Gastrocnemius medialis (tissue), 4 donors: ENCODE measurements around the gene DNAJC8. TPM values are rescaled to one million over a fixed set of nuclear protein-coding genes. Genes with fewer than 3 reads are reported as not detected.

Source experiments
- ATAC-seq, 2 donors: fragments of 150-250 bp; one replicate each; pipeline ENCODE4 v1.9.1; 2016
- DNase-seq, 2 donors: peaks; one replicate each; pipeline ENCODE4 v3.0.0-alpha.2; 2019
- H3K27ac ChIP-seq, 4 donors: fragments of 200-600 bp; sonication (generic); 1 replicate in 1 of 4; 2 replicates in 3 of 4; pipeline ENCODE4 v1.5.1; 2016 to 2018; ENCODE audit warnings: mild to moderate bottlenecking in 2 of 4, moderate library complexity in 1 of 4
- H3K27me3 ChIP-seq, 3 donors: fragments of 200-600 bp; sonication (generic) in 2 of 3; 1 replicate in 1 of 3; 2 replicates in 2 of 3; pipeline versions ENCODE4 v1.5.1 to v1.6.0; 2016 to 2019; ENCODE audit warnings: mild to moderate bottlenecking in 1 of 3, moderate library complexity in 1 of 3
- H3K36me3 ChIP-seq, 2 donors: fragments of 200-600 bp; sonication (generic) in 1 of 2; one replicate each; pipeline ENCODE4 v1.5.1; 2017 to 2018
- H3K4me1 ChIP-seq, 2 donors: fragments of 200-600 bp; sonication (generic) in 1 of 2; one replicate each; pipeline ENCODE4 v1.5.1; 2016 to 2017; ENCODE audit warnings: mild to moderate bottlenecking in 2 of 2
- H3K4me3 ChIP-seq, 4 donors: fragments of 200-600 bp; sonication (generic) in 3 of 4; 1 replicate in 1 of 4; 2 replicates in 3 of 4; pipeline ENCODE4 v1.5.1; 2016 to 2019; ENCODE audit warnings: mild to moderate bottlenecking in 2 of 4
- H3K9me3 ChIP-seq, 3 donors: fragments of 200-600 bp; sonication (generic) in 2 of 3; 1 replicate in 1 of 3; 2 replicates in 2 of 3; pipeline ENCODE4 v1.5.1; 2016 to 2019
- CTCF ChIP-seq, 5 experiments: fragments of 450-650 bp in 3 of 5; fragments of 200-600 bp in 2 of 5; sonication (generic) in 2 of 5; IDR thresholded peaks in 4 of 5; conservative IDR thresholded peaks in 1 of 5; 1 replicate in 4 of 5; 2 replicates in 1 of 5; pipeline ENCODE4 v1.5.1; 2016 to 2019; ENCODE audit warnings: antibody characterized with exemption in 5 of 5, mild to moderate bottlenecking in 3 of 5, moderate library complexity in 3 of 5
- POLR2A ChIP-seq, 2 donors: fragments of 450-650 bp; IDR thresholded peaks; one replicate each; pipeline ENCODE4 v1.6.1; 2017; ENCODE audit warnings: antibody characterized with exemption in 2 of 2, mild to moderate bottlenecking in 2 of 2, moderate library complexity in 2 of 2
- in situ Hi-C, 4 donors: fragments of 200-750 bp; cut with MboI; loops; one replicate each; pipeline versions ENCODE4 v1.15.0 to v1.8.0; 2017; ENCODE audit warnings: low sequenced_read_pairs in 4 of 4
- intact Hi-C: fragments of 100-400 bp; cut with DNase I; formaldehyde crosslinking; loops from one replicate; pipeline ENCODE4 v1.15.1; 2023; ENCODE audit warnings: low total_unique reads
- total RNA-seq, 4 donors: library from RNA; depleted of rRNA; stranded (reverse); fragments of >200 nt; gene quantifications; one replicate each; pipeline versions ENCODE4 v1.1.0 to v1.2.3, GENCODE V29; 2016

The DNAJC8 gene
- total RNA-seq, 4 donors from 2014 or later = 37.6 to 56.1 (median 51.2) TPM

DNA sequence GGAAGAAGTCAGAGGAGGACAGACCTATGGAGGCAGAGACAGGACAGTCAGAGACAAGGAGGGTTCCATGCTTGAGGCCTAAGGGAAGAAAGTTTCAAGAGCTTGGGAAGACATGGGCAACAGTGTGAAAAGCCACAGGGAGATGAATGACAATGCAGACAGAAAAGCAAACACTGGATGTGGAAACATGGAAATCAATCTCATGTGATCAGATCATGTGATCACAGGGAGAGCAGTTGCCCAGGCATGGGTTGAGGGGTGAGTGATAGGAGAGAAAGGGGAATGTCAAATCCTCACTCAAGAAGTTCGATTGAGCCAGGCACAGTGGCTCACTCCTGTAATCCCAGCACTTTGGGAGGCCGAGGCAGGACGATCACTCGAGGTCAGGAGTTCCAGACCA, 73.6 kb downstream of the DNAJC8 start:
- Histone ChIP-seq H3K27me3 (no peaks in the 10 kb centered on the region), H3K9me3 (no peaks in the 10 kb centered on the region), H3K4me3 (no peak overlapping the region), H3K27ac (no peak overlapping the region), H3K36me3 (no peaks in the 10 kb centered on the region), H3K4me1 (no peaks in the 10 kb centered on the region)
- ATAC-seq (no peak), DNase-seq (no peak)
- TF ChIP-seq CTCF (IDR thresholded peaks at IDR 0.05 in 4 of 5, conservative IDR thresholded peaks at IDR 0.05 in 1 of 5) (no peak), POLR2A (IDR thresholded peaks at IDR 0.05) (no peak)
- in situ Hi-C loops (no loop called here), intact Hi-C loops (no loop called here)

DNA sequence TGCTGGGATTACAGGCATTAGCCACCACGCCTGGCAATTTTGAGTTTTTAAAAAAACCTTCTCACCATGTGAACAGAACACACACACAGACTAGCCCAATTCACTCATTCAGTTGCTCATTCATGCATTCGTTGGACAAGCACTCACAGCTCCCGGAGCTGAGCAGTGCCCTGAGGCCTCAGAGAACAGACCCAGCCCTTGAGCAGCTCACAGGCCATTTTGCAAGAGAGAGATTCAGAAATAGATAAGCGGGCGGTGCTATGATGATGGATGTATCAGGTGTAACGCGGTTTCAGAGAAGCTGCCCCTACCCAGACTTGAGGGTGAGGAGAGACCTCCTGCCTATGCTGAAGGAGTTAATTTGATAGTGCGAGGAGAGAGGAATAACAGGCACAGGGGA, 74.9 kb downstream of the DNAJC8 start:
- no peaks in the 10 kb centered on the region for H3K27me3 ChIP-seq
- H3K4me3 ChIP-seq = no peak overlapping the region
- ATAC-seq = no peak
- no peaks in the 10 kb centered on the region for H3K36me3 ChIP-seq
- no peaks in the 10 kb centered on the region for H3K4me1 ChIP-seq
- in situ Hi-C loops (no loop called here), intact Hi-C loops (no loop called here)
- no peak for DNase-seq
- TF ChIP-seq POLR2A (IDR thresholded peaks at IDR 0.05) (no peak), CTCF (IDR thresholded peaks at IDR 0.05 in 4 of 5, conservative IDR thresholded peaks at IDR 0.05 in 1 of 5) (no peak)
- H3K27ac ChIP-seq = no peak overlapping the region
- no peaks in the 10 kb centered on the region for H3K9me3 ChIP-seq

DNA sequence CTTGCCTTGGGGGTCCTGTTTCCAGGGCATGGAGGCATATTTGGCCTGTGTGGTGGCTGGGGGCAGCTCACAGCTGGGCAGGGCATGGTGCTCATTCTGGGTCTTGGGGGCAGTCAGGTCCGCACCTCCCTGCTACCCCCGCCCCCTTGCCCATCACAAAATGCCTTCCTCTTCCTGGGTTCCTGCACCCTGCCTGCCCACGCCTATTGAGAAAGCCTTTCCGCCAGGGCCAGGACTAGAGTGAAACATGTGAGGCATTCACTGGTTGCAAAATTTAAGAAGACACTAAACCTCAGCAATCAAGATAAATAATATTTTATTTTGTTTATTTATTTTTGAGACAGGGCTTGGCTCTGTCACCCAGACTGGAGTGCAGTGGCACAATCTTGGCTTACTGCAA, 76.0 kb downstream of the DNAJC8 start:
- DNase-seq (peak in 1 of 2 donors; percentile 16), ATAC-seq (no peak)
- TF ChIP-seq POLR2A (IDR thresholded peaks at IDR 0.05) (no peak), CTCF (IDR thresholded peaks at IDR 0.05 in 4 of 5, conservative IDR thresholded peaks at IDR 0.05 in 1 of 5) (no peak)
- Histone ChIP-seq H3K4me1 (no peaks in the 10 kb centered on the region), H3K27me3 (no peaks in the 10 kb centered on the region), H3K36me3 (no peaks in the 10 kb centered on the region), H3K4me3 (no peak overlapping the region), H3K9me3 (no peaks in the 10 kb centered on the region), H3K27ac (no peak overlapping the region)
- in situ Hi-C loops = no loop called here
- intact Hi-C loops = no loop called here

DNA sequence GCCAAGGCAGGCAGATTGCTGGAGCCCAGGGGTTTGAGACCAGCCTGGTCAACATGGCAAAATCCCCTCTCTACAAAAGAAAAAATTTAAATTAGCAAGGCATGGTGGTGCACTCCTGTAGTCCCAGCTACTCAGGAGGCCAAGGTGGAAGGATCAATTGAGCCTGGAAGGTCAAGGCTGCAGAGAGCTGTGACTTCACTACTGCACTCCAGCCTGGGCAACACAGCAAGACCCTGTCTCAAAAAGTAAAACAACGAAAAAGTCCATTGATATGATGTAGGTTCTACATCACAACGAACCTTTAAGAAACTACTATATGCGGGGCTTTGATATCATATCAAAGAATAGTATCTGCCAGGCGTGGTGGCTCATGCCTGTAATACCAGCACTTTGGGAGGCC, 77.2 kb downstream of the DNAJC8 start:
- Histone ChIP-seq H3K4me3 (no peak overlapping the region), H3K36me3 (no peaks in the 10 kb centered on the region), H3K27ac (no peak overlapping the region), H3K4me1 (no peaks in the 10 kb centered on the region), H3K9me3 (no peaks in the 10 kb centered on the region), H3K27me3 (no peaks in the 10 kb centered on the region)
- DNase-seq = no peak
- in situ Hi-C loops = no loop called here
- intact Hi-C loops = no loop called here
- no peak for TF ChIP-seq POLR2A (IDR thresholded peaks at IDR 0.05)
- TF ChIP-seq CTCF (IDR thresholded peaks at IDR 0.05 in 4 of 5, conservative IDR thresholded peaks at IDR 0.05 in 1 of 5) = no peak
- no peak for ATAC-seq

- Histone ChIP-seq H3K27me3 (no peaks in the 10 kb centered on the region), H3K36me3 (no peaks in the 10 kb centered on the region), H3K4me3 (no peak overlapping the region), H3K27ac (peak overlapping the region in 1 of 4 donors; percentile 34), H3K4me1 (no peaks in the 10 kb centered on the region), H3K9me3 (no peaks in the 10 kb centered on the region)
- no peak for DNase-seq
- intact Hi-C loops = no loop called here
- no peak for ATAC-seq
- in situ Hi-C loops = no loop called here
- TF ChIP-seq CTCF (IDR thresholded peaks at IDR 0.05 in 4 of 5, conservative IDR thresholded peaks at IDR 0.05 in 1 of 5) (no peak), POLR2A (IDR thresholded peaks at IDR 0.05) (no peak)
Observed at GRCh38 chr1:28154078-28154594, 78.7 kb downstream of the DNAJC8 start.
